Mucosa of stomach (tissue), 1 donor: Measurements from ENCODE around the gene VEZT.
"Not testable (repeated sequence)": the region's sequence is repeated elsewhere in the genome, so short reads cannot be mapped to it uniquely, and the experiment has no call there.

Experiments used
- H3K27me3 ChIP-seq: one replicate; pipeline ENCODE4 v1.7.0; 2013; ENCODE audit warnings: mild to moderate bottlenecking, low read length; ENCODE audit not compliant: control insufficient read depth, insufficient read depth
- H3K36me3 ChIP-seq: one replicate; pipeline ENCODE4 v1.7.0; 2013; ENCODE audit warnings: low read length; ENCODE audit not compliant: control insufficient read depth, insufficient read depth
- H3K4me1 ChIP-seq: one replicate; pipeline ENCODE4 v1.7.0; 2013; ENCODE audit warnings: mild to moderate bottlenecking, low read length; ENCODE audit not compliant: control insufficient read depth, insufficient read depth
- H3K4me3 ChIP-seq: one replicate; pipeline ENCODE4 v1.7.0; 2013; ENCODE audit warnings: low read length
- H3K9ac ChIP-seq: one replicate; pipeline ENCODE4 v1.7.0; 2013; ENCODE audit warnings: mild to moderate bottlenecking, low read length, moderate library complexity
- H3K9me3 ChIP-seq: one replicate; pipeline ENCODE4 v1.7.0; 2013; ENCODE audit warnings: mild to moderate bottlenecking, low read length, moderate library complexity; ENCODE audit not compliant: control insufficient read depth
- donor health status: Pancreatic carcinoma.

VEZT gene

GRCh38 chr12:95187865-95188415 is 29.7 kb upstream of the VEZT start:
- Histone ChIP-seq H3K4me3 (no peak overlapping the region), H3K36me3 (no peaks in the 10 kb centered on the region), H3K4me1 (no peaks in the 10 kb centered on the region), H3K9ac (no peak overlapping the region), H3K27me3 (no peaks in the 10 kb centered on the region), H3K9me3 (no peaks in the 10 kb centered on the region)

GRCh38 chr12:95191060-95191696 is 26.4 kb upstream of the VEZT start:
- Histone ChIP-seq H3K9ac (no peak overlapping the region), H3K9me3 (no peaks in the 10 kb centered on the region), H3K4me1 (no peaks in the 10 kb centered on the region), H3K36me3 (no peaks in the 10 kb centered on the region), H3K27me3 (no peaks in the 10 kb centered on the region), H3K4me3 (no peak overlapping the region)

GRCh38 chr12:95192271-95192670 is 25.3 kb upstream of the VEZT start:
- H3K27me3 ChIP-seq = no peaks in the 10 kb centered on the region
- no peaks in the 10 kb centered on the region for H3K4me1 ChIP-seq
- H3K9ac ChIP-seq = no peak overlapping the region
- H3K4me3 ChIP-seq = no peak overlapping the region
- no peaks in the 10 kb centered on the region for H3K36me3 ChIP-seq
- H3K9me3 ChIP-seq = no peaks in the 10 kb centered on the region

- Histone ChIP-seq H3K9me3 (no peaks in the 10 kb centered on the region), H3K36me3 (no peaks in the 10 kb centered on the region), H3K27me3 (no peaks in the 10 kb centered on the region), H3K4me1 (no peaks in the 10 kb centered on the region), H3K9ac (no peak overlapping the region), H3K4me3 (no peak overlapping the region)
Observed at GRCh38 chr12:95193139-95193538, 24.5 kb upstream of the VEZT start.

- Histone ChIP-seq H3K4me1 (peaks cover 1% of the 10 kb centered on the region), H3K4me3 (no peak overlapping the region), H3K36me3 (no peaks in the 10 kb centered on the region), H3K9me3 (no peaks in the 10 kb centered on the region), H3K9ac (no peak overlapping the region), H3K27me3 (no peaks in the 10 kb centered on the region)
Observed at GRCh38 chr12:95195122-95195521, 22.5 kb upstream of the VEZT start.

- not testable (repeated sequence) for H3K36me3 ChIP-seq, H3K4me3 ChIP-seq, H3K9ac ChIP-seq, H3K9me3 ChIP-seq, H3K4me1 ChIP-seq, H3K27me3 ChIP-seq
Observed at GRCh38 chr12:95196875-95197569, 20.6 kb upstream of the VEZT start.

GRCh38 chr12:95197636-95198035 is 20.0 kb upstream of the VEZT start:
- H3K4me1 ChIP-seq = peaks cover 9% of the 10 kb centered on the region
- H3K4me3 ChIP-seq = no peak overlapping the region
- H3K27me3 ChIP-seq = no peaks in the 10 kb centered on the region
- no peaks in the 10 kb centered on the region for H3K36me3 ChIP-seq
- H3K9me3 ChIP-seq = no peaks in the 10 kb centered on the region
- no peak overlapping the region for H3K9ac ChIP-seq

GRCh38 chr12:95198914-95199313 is 18.7 kb upstream of the VEZT start:
- no peaks in the 10 kb centered on the region for H3K27me3 ChIP-seq
- H3K9ac ChIP-seq = no peak overlapping the region
- peaks cover 10% of the 10 kb centered on the region for H3K4me1 ChIP-seq
- no peaks in the 10 kb centered on the region for H3K36me3 ChIP-seq
- no peaks in the 10 kb centered on the region for H3K9me3 ChIP-seq
- H3K4me3 ChIP-seq = no peak overlapping the region

- no peaks in the 10 kb centered on the region for H3K36me3 ChIP-seq
- H3K27me3 ChIP-seq = no peaks in the 10 kb centered on the region
- H3K4me3 ChIP-seq = no peak overlapping the region
- H3K9ac ChIP-seq = no peak overlapping the region
- no peaks in the 10 kb centered on the region for H3K9me3 ChIP-seq
- peaks cover 20% of the 10 kb centered on the region for H3K4me1 ChIP-seq
Observed at GRCh38 chr12:95200128-95200894, 17.3 kb upstream of the VEZT start.

- Histone ChIP-seq H3K27me3 (no peaks in the 10 kb centered on the region), H3K36me3 (no peaks in the 10 kb centered on the region), H3K4me1 (peaks cover 26% of the 10 kb centered on the region), H3K9me3 (no peaks in the 10 kb centered on the region), H3K4me3 (no peak overlapping the region), H3K9ac (no peak overlapping the region)
Observed at GRCh38 chr12:95201056-95201670, 16.4 kb upstream of the VEZT start.

- no peak overlapping the region for H3K4me3 ChIP-seq
- no peak overlapping the region for H3K9ac ChIP-seq
- peaks cover 26% of the 10 kb centered on the region for H3K4me1 ChIP-seq
- no peaks in the 10 kb centered on the region for H3K9me3 ChIP-seq
- no peaks in the 10 kb centered on the region for H3K36me3 ChIP-seq
- no peaks in the 10 kb centered on the region for H3K27me3 ChIP-seq
Observed at GRCh38 chr12:95202691-95203486, 14.7 kb upstream of the VEZT start.
